KMS-11 (cell line): ENCODE data around the gene TMEM19.

Source experiments
- H2AFZ ChIP-seq: fragments of 200-600 bp; sonication (generic); 2 replicates; pipeline ENCODE4 v1.6.1; 2016; ENCODE audit warnings: antibody characterized with exemption, mixed run types, low read depth
- H3K27ac ChIP-seq: fragments of 200-600 bp; sonication (generic); 2 replicates; pipeline ENCODE4 v1.6.1; 2016; ENCODE audit warnings: mild to moderate bottlenecking, mixed run types
- H3K27me3 ChIP-seq: fragments of 200-600 bp; sonication (generic); 2 replicates; pipeline ENCODE4 v1.6.1; 2017; ENCODE audit warnings: mild to moderate bottlenecking, low read depth, mixed run types, moderate library complexity; ENCODE audit not compliant: insufficient read depth
- H3K36me3 ChIP-seq: fragments of 200-600 bp; sonication (generic); 2 replicates; pipeline ENCODE4 v1.6.1; 2017; ENCODE audit warnings: mild to moderate bottlenecking, mixed run types; ENCODE audit not compliant: insufficient read depth
- H3K4me1 ChIP-seq: fragments of 200-600 bp; sonication (generic); 2 replicates; pipeline ENCODE4 v1.6.1; 2016; ENCODE audit warnings: mild to moderate bottlenecking, low read depth, mixed run types; ENCODE audit not compliant: poor library complexity, severe bottlenecking
- H3K4me2 ChIP-seq: fragments of 200-600 bp; sonication (generic); 2 replicates; pipeline ENCODE4 v1.7.0; 2016; ENCODE audit warnings: mild to moderate bottlenecking, mixed run types
- H3K4me3 ChIP-seq: fragments of 200-600 bp; sonication (generic); IDR thresholded peaks from 2 replicates; pipeline ENCODE4 v1.6.1; 2017; ENCODE audit warnings: low read depth, low read length, mixed read lengths; ENCODE audit not compliant: insufficient read depth
- H3K79me2 ChIP-seq: fragments of 200-600 bp; sonication (generic); 2 replicates; pipeline ENCODE4 v1.6.1; 2016; ENCODE audit warnings: low read depth, mixed run types; ENCODE audit not compliant: insufficient read depth
- H3K9ac ChIP-seq: fragments of 200-600 bp; sonication (generic); 2 replicates; pipeline ENCODE4 v1.6.1; 2016; ENCODE audit warnings: mild to moderate bottlenecking, mixed run types
- H4K20me1 ChIP-seq: fragments of 200-600 bp; sonication (generic); 2 replicates; pipeline ENCODE4 v1.6.1; 2016; ENCODE audit warnings: mild to moderate bottlenecking, mixed run types; ENCODE audit not compliant: insufficient read depth
- TF ChIP-seq, protein P1 (sequence below): fragments of 200-600 bp; sonication (generic); conservative IDR thresholded peaks from 2 replicates; pipeline ENCODE4 v1.6.1; 2017; ENCODE audit warnings: low read depth, mild to moderate bottlenecking, antibody characterized with exemption, low read length, moderate library complexity, mixed read lengths

Gene TMEM19

DNA sequence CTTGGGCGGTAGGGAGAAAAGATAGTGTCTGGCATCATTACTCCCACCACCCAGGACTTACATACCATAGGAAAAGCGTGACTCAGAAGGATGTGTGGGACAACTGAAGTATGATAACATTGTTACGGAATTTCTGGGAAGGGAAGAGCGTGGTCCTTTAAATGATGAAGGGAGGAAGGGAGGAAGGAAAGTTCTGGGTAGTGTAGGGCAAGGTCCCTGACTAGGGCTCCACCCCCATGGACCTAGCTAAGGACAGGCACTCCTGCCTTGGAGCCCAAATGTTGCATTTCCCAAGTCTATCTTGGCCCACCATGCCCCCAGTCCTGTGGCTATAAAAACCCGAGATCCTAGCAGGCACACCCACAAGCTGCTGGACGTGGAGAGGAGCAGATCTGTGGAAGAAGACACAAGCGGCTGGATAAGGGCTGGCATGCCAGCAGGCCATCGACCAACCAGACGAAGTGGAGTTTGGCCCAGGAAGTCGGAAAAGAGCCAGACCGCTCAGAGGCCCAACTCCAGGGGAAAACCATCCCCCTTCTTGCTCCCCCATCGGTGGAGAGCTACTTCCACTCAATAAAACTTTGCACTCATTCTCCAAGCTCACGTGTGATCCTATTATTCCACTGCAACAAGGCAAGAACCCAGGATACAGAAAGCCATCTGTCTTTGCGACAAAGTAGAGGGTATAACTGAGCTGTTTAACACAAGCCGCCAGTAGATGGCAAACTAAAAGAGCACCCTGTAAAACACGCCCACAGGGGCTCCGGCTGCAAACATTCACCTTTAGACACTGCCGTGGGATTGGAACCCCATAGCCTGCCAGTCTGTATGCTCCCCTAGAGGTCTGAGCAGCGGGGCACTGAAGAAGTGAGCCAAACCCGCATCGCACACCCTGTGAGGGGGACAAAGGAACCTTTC lies 45.8 kb downstream of the TMEM19 start:
- Histone ChIP-seq H3K27me3 (no peaks in the 10 kb centered on the region), H3K79me2 (no peaks in the 10 kb centered on the region), H3K4me1 (no peaks in the 10 kb centered on the region), H3K27ac (no peak overlapping the region), H3K4me3 (no peak overlapping the region), H2AFZ (no peak overlapping the region), H4K20me1 (no peaks in the 10 kb centered on the region), H3K36me3 (no peaks in the 10 kb centered on the region), H3K9ac (no peak overlapping the region), H3K4me2 (no peak overlapping the region)
- TF ChIP-seq, protein P1, sequence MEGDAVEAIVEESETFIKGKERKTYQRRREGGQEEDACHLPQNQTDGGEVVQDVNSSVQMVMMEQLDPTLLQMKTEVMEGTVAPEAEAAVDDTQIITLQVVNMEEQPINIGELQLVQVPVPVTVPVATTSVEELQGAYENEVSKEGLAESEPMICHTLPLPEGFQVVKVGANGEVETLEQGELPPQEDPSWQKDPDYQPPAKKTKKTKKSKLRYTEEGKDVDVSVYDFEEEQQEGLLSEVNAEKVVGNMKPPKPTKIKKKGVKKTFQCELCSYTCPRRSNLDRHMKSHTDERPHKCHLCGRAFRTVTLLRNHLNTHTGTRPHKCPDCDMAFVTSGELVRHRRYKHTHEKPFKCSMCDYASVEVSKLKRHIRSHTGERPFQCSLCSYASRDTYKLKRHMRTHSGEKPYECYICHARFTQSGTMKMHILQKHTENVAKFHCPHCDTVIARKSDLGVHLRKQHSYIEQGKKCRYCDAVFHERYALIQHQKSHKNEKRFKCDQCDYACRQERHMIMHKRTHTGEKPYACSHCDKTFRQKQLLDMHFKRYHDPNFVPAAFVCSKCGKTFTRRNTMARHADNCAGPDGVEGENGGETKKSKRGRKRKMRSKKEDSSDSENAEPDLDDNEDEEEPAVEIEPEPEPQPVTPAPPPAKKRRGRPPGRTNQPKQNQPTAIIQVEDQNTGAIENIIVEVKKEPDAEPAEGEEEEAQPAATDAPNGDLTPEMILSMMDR: no peak

DNA sequence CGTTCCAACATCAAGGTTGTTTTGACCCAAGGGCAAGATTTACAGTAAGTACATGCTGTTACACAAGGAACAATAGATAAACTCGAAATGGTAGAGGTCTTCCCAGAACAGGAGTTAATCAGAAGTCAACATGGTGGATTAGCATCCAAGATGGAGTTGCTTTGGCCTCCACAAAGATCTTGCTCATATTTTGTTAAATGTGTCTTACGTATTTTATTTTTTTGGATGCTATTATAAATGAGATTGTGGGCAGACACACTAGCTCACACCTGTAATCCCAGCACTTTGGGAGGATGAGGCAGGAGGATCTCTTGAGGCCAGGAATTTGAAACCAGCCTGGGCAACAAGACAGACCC lies 46.5 kb downstream of the TMEM19 start:
- TF ChIP-seq, protein P1: no peak

DNA sequence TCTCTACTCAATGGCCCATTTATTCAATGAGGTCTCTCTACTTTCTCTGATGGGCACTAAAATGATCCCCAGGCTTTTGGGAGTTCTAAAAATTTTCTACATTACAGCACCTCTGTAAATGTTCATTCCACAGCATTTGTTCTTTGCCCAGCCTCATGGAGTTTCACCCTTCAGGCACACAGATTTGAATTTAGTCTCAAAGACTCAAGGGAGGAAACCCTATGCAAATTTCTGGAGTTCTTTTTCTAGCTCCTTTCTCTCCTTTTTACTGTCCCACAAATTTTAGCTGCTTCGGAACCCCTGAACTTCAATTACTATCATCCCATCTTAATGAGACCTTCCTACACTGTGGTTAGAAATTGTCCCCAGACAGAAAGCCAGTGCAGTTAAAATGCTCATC lies 51.3 kb downstream of the TMEM19 start:
- Histone ChIP-seq H3K4me1 (no peaks in the 10 kb centered on the region), H3K27ac (no peak overlapping the region), H3K27me3 (no peaks in the 10 kb centered on the region), H2AFZ (no peak overlapping the region), H3K36me3 (no peaks in the 10 kb centered on the region), H4K20me1 (no peaks in the 10 kb centered on the region), H3K9ac (no peak overlapping the region), H3K4me2 (no peak overlapping the region), H3K4me3 (no peak overlapping the region), H3K79me2 (no peaks in the 10 kb centered on the region)
- TF ChIP-seq, protein P1: no peak

More for the DNA sequence above, 46.5 kb downstream of the TMEM19 start:
- H3K27me3 ChIP-seq: no peaks in the 10 kb centered on the region
- H2AFZ ChIP-seq: no peak overlapping the region
- no peaks in the 10 kb centered on the region for H3K36me3 ChIP-seq
- no peak overlapping the region for H3K27ac ChIP-seq
- no peaks in the 10 kb centered on the region for H3K4me1 ChIP-seq
- no peak overlapping the region for H3K4me2 ChIP-seq
- H4K20me1 ChIP-seq: no peaks in the 10 kb centered on the region
- no peak overlapping the region for H3K9ac ChIP-seq
- H3K4me3 ChIP-seq: no peak overlapping the region
- H3K79me2 ChIP-seq: no peaks in the 10 kb centered on the region

DNA sequence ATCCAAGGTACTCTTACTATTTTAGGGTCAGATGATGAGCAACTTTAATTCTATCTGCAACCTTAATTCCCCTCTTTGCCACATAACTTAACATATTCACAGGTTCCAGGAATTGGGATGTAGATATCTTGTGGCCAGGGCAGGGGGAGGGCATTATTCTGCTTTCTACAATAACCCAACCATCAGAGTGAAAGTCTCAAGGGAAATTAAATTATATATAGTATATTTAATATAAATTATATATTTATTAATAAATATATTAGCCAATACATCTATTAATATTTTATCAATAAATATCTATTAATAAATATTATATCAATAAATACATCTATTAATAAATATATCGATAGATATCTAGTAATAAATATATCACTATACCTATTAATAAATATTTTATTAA lies 57.1 kb downstream of the TMEM19 start:
- H3K4me2 ChIP-seq: no peak overlapping the region
- no peaks in the 10 kb centered on the region for H3K36me3 ChIP-seq
- H4K20me1 ChIP-seq: no peaks in the 10 kb centered on the region
- no peak overlapping the region for H2AFZ ChIP-seq
- H3K79me2 ChIP-seq: no peaks in the 10 kb centered on the region
- H3K27me3 ChIP-seq: no peaks in the 10 kb centered on the region
- H3K4me3 ChIP-seq: no peak overlapping the region
- TF ChIP-seq, protein P1: no peak
- no peaks in the 10 kb centered on the region for H3K4me1 ChIP-seq
- H3K27ac ChIP-seq: no peak overlapping the region
- no peak overlapping the region for H3K9ac ChIP-seq
